ENCODE results near the gene COL4A2.
A peak's percentile ranks its signal among the peaks of the same experiment; 100 is the strongest.

COL4A2 gene

DNA sequence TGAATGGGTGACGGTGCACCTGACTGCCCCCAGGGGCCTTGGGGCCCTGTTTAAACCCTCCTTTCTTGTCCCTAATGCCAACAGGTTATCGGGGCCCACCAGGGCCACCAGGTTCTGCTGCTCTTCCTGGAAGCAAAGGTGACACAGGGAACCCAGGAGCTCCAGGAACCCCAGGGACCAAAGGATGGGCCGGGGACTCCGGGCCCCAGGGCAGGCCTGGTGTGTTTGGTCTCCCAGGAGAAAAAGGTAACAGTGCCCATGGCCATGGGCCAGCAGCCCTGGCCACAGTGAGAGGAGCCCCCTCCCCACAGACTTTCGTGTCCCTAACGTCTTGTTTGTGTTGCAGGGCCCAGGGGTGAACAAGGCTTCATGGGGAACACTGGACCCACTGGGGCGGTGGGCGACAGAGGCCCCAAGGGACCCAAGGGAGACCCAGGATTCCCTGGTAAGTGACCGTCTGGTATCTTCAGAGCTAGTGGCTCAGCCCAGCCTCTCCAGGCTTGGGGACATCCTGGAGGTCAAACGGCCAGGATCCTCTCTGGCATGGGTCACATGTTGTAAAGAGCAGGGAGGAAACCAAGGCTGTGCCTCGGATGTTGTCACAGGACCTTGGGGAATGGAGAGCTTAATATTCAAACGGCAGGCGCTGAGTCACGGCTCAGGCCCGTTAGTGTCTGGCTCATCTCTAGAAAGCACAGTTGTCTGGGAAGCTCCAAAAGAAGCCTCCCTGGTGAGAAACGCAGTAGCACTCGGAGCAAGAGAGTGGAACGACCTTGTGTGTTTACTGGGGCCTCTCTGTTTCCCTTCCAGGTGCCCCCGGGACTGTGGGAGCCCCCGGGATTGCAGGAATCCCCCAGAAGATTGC lies 196.2 kb downstream of the COL4A2 start:
- no peak for ATAC-seq

DNA sequence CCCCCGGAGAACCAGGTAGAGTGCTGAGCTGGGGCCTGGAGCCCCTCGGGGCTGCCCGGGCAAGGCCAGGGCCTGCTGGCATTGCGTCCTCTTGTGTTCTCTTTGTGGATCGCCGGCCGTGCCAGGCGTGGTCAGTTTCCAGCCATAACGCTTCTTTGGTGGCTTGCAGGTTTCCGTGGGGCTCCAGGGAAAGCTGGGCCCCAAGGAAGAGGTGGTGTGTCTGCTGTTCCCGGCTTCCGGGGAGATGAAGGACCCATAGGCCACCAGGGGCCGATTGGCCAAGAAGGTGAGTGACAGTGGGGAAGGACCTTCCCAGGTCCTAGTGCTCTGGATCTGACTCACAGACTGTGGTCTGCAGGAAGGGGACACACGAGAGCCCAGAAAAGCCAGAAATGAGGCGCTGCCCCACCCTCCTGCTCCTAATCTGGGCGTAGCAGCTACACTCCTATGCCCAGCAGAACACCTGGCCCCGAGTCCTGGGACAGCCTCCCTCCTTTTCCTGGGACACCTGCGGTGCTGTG lies 197.0 kb downstream of the COL4A2 start:
- no peak for ATAC-seq

DNA sequence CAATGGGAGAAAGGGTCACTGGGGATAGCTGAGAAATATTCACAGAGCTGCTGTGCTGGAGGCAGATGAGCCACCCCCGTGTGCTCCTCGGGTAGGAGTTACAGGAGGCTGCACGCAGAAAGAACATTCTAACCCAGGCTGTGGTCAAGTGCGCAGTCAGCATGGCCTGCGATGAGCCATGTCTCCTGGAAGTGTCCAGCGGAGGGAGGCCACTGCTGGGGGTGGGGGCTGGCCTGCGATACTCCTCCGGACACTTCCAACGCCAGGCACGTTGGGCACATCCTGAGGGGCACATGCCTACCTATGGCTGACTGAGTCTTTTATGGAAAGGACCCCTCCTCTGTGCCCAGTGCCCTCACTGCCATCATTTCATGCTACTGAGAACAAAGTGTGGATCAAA lies 198.5 kb downstream of the COL4A2 start:
- ATAC-seq: no peak

DNA sequence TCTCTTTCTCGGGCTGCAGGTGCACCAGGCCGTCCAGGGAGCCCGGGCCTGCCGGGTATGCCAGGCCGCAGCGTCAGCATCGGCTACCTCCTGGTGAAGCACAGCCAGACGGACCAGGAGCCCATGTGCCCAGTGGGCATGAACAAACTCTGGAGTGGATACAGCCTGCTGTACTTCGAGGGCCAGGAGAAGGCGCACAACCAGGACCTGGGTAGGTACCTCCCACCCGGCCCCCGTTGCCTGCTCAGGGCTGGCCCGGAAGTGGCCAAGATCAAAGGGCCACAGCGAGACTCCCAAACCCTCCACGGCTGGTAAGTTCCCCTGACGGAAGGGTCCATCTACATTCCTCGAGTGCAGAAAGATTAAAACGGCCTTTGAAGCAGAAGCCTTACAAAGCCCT lies 199.3 kb downstream of the COL4A2 start:
- no peak for ATAC-seq

DNA sequence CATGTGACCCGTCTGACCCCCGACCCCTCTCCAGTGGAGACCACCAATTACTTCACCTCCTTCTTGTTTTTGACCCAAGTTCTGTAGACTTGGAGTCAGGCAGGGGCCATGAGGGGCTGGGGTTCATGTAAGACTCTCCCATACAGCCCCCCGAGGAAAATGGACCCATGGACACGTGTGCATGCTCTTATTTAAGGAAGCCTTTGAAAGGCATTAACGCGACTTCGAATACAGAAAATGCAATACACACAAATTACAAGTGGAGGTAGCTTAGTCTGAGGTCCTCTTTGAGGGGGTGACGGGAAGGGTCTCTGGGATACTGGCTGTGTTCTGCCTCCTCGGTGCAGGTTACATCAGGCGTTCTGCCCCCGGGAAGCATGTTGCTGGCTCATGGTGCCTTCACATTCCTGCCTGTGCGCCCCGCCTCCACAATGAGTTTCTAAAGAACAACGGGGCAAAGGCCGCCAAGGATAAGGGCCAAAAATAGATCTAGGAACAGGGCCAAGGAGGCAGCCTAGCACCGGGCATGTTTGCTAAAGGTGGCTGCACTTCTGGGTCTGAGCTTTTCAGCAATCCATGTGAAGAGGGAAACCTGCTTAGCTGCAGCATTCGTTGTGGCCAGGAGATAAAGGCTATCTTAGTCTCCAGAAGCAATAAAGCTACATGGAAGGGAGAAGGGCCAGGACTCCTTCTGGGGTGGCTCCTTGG lies 199.9 kb downstream of the COL4A2 start:
- no peak for ATAC-seq

DNA sequence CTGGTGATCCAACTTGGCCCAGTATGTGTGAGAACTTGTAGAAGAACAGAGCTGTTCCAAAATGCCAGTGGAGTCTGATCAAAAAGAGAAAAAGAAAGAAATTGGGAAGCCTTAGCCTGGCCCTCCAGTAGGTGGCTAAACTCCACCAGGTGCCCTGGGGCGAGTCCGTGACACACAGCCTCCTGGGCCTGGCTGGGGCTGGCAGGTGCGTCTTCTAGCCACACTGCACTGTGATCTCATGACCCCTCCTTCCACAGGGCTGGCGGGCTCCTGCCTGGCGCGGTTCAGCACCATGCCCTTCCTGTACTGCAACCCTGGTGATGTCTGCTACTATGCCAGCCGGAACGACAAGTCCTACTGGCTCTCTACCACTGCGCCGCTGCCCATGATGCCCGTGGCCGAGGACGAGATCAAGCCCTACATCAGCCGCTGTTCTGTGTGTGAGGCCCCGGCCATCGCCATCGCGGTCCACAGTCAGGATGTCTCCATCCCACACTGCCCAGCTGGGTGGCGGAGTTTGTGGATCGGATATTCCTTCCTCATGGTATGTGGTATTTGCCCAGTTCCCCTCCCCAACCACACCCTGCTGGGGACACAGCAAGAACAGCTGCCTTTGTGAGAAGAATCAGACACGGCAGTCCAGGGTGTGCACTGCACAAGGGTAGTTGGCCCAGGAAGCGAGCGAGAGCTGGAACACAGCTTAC lies 200.7 kb downstream of the COL4A2 start:
- no peak for ATAC-seq

DNA sequence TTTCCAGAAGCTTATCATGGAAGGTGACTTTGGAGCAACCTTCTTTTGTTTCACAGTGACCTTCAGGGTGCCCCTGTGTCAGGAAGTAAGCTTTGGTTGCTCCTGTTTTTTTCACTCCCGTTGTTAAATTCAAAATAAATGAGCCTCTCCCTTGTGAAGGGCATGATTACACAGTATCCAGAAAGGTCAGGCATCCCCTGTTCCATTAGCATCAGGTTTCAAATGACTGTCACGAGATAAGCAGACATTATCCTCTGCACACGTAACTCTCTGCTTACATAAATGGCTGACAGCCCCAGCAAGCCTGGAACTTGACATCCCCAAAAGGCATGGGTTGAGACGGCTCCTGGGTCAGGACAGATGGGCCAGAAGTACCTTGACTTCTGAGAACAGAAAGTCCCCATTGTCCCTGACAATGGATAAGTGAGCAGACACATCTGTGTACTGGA lies 202.4 kb downstream of the COL4A2 start:
- ATAC-seq: no peak

DNA sequence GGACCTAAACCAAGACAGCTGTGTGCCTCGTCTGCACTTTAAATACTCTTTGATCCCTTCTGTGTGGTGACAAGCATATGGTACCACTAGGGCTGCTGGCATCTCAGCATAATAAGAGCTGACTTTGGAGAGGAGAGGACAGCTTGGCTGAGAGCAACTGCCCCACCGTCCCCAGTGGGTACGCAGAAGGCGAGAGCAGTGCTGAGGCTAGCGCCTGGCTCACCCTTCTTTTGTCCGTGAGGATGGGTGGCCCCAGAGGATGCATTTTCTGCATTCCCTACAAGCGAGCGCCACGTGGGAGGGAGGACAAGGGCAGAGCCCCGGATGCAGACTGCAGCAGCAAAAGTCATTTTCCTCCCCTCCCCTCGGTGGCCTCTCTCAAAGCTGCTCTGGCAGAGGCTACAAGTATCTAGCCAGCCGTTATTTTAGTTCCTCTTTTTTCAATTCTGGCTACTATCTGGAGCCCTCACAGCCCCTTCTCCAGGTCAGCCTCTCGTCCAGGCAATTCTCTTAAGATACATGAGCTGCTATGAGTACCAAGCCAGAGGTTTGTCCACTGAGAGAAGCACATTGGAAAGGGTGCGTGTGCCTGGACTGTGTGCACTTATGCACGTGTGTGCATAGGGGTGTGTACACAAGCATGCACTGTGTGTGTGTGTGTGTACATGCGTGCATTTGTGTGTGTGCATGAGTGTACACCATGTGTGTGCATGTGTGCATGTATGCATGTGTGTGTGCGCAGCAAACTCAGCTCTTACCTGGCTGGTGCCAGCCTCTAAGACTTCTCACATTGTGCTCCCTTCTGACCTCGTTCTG lies 203.1 kb downstream of the COL4A2 start:
- ATAC-seq: peak in 1 of 2 donors; percentile 35

DNA sequence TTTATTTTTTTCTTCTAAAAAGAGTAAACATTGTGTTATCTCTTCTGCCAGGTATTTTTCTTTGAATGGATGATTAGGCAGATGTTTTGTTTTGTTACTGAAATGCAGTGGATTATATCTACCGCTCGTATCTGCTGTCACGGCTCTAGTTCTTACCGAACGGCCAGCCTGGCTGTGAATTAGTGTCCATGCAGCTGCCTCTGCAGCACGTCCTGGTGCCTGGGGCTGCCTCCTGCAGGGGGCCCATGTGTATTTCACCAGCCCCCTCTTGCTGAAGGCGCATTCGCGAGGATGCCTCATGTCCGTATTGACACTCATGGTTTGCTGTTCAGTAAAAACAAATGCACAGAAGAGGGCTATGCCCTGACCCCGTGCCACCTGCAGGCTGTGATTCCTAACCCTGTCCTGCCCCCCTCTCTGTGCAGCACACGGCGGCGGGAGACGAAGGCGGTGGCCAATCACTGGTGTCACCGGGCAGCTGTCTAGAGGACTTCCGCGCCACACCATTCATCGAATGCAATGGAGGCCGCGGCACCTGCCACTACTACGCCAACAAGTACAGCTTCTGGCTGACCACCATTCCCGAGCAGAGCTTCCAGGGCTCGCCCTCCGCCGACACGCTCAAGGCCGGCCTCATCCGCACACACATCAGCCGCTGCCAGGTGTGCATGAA lies 204.6 kb downstream of the COL4A2 start:
- ATAC-seq: no peak

DNA sequence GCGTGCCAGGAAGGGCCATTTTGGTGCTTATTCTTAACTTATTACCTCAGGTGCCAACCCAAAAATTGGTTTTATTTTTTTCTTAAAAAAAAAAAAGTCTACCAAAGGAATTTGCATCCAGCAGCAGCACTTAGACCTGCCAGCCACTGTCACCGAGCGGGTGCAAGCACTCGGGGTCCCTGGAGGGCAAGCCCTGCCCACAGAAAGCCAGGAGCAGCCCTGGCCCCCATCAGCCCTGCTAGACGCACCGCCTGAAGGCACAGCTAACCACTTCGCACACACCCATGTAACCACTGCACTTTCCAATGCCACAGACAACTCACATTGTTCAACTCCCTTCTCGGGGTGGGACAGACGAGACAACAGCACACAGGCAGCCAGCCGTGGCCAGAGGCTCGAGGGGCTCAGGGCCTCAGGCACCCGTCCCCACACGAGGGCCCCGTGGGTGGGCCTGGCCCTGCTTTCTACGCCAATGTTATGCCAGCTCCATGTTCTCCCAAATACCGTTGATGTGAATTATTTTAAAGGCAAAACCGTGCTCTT lies 205.2 kb downstream of the COL4A2 start:
- no peak for ATAC-seq

DNA sequence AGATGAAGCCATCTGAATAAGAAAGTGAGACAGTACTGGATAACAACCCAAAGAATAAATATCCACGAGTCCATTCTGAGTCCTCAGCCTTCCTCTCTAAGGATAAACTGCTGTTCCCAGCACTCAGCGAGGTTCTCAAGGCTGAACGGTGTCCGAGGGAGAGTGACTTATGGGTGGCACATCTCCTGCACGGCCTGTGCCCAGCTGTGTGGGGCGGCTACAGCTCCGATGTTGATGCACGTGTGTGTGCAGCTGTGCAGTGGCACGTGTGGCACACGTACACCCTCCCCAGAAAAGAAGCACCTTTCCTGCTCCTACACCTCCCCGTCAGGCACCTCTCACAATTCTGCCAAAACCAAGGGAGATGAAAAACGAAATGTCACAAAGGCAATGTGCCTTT lies 209.4 kb downstream of the COL4A2 start:
- ATAC-seq: no peak

DNA sequence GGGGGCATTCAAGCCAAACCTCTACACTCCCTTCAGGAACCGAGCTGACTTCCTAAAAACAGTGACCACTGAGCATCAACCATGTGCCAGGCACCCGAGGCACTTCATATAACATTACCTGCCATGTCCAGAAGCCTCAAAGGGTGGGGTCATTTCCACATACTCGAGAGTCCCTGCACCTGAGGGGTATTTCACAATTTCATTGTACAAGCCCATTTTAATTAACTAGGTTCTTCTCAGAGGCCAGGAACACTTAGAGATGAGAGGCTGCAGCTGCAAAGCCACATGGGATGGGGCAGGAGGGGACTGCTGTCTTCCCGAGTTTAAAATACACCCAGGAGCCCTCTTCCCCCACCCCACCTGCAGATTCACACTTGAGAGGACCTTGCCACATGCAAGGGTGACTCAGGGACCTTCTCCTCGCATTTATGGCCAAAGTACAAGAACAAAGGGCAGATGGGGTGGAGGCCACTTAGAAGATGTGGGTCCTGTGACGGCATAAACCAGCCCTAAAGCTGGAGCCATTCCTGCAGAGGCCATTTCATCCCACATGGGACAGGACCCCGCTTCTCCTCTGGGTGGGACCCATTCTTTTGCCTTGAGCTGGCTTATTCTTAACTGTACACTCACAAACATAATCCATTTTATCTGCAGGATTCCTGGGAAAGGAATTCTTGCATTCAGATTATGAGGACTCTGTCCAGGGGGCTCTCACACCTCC lies 210.6 kb downstream of the COL4A2 start:
- ATAC-seq: no peak

DNA sequence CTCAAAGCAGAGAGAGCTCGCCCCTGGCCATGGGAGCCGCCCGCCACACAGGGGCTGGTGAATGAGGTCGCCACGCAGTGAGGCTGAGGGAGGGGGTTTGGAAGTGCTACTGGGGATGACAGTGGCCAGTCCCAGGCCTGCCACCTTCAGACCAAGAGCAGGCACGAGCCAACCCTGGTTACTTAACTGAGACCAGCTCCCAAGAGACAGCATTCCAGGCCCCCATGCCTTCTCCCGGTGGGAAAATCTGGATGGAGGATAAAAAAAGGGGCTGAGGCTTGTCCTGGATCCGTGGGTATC lies 211.1 kb downstream of the COL4A2 start:
- no peak for ATAC-seq

DNA sequence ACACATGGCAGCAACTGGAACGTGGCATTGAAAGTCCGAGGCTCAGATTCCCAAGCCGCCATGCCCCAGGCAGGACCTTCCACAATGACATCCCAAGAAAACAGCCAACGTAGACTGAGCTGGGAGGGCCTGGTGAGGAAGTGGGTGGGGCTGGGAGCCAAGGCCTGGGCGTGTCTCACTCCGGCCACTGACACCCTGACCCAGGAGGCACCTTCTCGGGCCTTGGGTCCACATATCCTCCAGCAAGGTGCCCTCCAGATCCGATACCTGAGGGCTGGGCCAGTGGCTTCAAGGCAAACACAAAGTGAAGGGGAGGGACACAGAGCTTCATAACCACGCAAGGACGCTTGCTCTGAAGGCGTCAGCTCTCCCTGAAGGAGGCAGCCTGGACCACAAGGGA lies 211.5 kb downstream of the COL4A2 start:
- no peak for ATAC-seq

DNA sequence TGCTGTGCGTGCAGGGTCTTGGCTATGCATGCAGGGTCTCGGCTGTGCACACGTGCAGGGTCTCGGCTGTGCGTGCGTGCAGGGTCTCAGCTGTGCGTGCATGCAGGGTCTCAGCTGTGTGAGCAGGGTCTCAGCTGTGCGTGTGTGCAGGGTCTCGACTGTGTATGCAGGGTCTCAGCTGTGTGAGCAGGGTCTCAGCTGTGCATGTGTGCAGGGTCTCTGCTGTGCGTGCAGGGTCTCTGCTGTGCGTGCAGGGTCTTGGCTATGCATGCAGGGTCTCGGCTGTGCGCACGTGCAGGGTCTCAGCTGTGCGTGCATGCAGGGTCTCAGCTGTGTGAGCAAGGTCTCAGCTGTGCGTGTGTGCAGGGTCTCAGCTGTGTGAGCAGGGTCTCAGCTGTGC lies 212.0 kb downstream of the COL4A2 start:
- ATAC-seq: no peak

DNA sequence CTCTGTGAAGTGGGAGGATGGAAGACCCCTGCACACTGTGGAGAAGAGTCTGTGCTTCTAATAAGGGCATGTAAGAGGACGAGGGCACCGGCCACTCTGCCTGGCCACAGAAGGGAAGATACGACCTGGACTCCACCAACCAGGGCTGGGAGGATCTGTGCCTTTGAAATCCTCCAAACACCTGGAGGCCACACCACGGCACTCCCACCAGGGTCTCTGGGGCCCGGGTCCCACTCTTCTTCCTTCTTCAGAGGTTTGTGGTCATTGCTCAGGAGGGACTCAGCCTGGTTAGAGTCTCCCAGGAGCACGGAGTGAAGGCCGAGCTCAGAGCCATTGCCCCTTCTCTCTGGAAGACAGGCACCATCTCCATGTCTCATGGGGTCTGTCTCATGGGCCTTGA lies 212.4 kb downstream of the COL4A2 start:
- no peak for ATAC-seq

DNA sequence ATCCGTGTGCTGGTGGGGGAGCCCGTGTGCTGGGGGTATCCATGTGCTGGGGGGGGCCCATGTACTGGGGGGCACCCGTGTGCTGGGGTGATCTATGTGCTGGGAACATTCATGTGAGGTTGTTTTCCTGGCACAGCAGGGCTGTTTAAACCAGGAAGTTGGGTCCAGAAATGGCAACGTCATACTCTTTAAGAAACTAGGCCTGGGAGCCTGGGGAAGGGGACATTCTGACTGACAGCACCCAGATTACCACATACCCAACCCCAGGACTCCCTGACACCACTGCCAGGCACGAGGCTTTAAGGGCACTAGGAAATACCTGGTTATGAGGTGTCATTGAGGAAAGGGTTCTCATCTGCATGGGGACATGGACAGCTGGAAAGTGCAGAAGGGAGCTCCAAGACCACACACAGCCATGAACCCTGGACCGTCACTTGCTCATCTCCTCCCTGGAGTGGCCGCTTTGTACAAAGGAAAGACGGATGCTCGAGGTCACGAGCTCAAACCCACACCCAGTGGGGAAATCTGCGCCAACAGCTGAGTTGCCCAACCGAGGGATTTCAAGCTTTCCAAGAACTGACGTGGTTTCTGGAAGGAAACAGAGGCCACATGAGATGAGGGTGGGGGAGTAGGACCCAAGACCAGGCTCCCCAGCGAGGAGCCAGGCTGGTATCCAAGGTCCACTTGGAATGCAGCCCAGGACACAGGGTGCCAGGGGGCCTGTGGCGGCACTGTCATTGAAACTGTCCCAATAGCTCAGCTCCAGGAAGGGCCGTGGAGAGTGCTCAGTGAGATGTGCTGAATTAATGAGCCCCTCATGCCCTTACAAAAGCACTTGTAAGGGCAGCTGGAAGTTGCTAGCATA lies 213.6 kb downstream of the COL4A2 start:
- ATAC-seq: no peak

DNA sequence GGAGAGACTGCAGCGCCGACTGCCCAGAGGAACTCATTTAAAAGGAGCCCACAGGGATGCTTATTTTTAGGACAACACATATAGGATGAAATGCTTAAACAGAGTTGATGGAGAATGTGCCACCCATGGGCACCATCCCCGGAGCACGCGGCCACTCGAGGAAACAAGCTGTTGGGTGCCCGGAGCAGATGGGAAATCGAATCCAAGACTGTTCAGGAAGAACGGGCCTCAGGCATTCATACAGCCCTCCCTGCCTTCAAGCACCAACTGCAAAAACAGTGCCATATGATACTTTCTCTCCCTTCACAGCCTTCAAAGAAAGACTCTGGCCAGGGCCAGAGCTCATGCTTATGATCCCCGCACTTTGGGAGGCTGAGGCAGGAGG lies 214.2 kb downstream of the COL4A2 start:
- ATAC-seq: no peak

DNA sequence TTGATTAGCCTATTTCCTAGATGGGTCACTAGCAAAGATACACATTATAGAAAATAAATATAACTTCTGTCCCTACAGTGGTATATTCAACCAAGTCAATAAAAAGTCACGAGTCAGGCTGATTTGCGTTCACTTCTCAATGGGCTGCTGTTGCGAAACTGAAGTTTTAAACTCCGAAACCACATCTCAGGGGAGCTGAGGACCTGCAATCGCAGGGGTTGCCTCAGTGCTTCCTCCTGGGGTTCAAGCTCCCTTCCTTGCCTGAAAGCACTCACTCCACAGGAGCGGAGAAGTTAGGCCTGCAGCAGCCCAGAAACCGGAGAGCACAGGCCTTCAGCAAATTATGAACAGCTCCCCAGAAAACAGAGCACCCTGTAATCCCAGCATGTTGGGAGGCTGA lies 214.9 kb downstream of the COL4A2 start:
- no peak for ATAC-seq

DNA sequence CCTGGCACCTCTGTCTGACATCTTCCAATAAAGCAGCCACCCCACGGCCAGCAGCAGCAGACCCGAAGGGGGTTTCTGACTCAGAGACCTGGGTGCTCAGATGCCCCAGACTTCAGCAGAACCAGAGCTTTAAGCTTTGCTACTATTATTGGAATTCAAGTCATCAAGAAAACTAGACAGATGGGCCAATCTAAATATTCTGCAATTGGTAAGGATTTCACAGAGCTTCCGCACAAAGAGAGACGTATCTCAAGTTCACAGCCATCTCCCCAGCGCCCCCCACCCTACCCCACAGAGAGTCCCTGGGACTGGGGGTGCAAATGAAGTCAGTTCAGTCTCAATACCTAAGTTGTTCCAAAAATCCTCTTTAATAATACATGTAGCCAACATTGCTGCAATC lies 215.6 kb downstream of the COL4A2 start:
- ATAC-seq: no peak
